Fibroblast of villous mesenchyme (primary cell): ENCODE results near the gene CHST13. TPM values are rescaled to one million over a fixed set of nuclear protein-coding genes. Genes with fewer than 3 reads are reported as not detected.
A peak's percentile ranks its signal among the peaks of the same experiment; 100 is the strongest.

Source experiments
- DNase-seq: peaks from one replicate; pipeline ENCODE4 v3.0.0-alpha.2; 2010; ENCODE audit warnings: low read depth
- H3K4me3 ChIP-seq: 2 replicates; pipeline ENCODE4 v1.5.1; 2011; ENCODE audit warnings: low read depth, mild to moderate bottlenecking, low read length
- total RNA-seq: library from RNA; depleted of rRNA; stranded (reverse); fragments of >200 nt; gene quantifications from 2 replicates; pipeline ENCODE4 v1.2.3, GENCODE V29; 2012
- TF ChIP-seq, protein P1 (sequence below): IDR thresholded peaks from 2 replicates; pipeline ENCODE4 v1.5.1; 2012; ENCODE audit warnings: low read depth, mild to moderate bottlenecking, low read length; ENCODE audit not compliant: insufficient read depth

CHST13 gene
- total RNA-seq, 1 donor: not detected

DNA sequence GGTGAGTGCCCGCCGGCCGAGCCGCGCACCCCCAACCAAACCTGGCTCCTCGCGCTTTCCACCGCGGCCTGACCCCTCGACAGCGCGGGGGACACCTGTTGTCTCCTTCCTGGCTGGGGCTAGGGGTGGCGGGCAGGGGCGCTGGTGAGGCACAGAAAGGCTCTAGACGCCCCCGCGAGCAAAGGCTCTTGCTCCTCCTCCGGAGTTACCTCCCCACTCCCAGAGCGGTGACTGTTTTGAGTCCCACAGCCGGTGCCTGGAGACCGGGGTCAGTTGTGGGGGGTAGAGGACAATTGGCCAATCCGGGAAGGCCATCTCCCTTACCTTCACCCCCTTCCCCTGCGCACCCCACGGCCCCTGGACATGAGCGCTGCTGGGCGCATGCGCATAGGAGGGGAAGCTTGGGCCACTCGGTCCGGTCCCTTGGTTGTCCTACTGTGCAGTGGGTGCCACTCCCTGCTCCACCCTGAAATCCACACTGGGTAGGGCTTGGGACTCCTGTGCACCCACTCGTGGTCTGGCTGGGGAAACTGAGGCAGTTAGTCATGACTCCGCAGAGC is 554 bp downstream of the CHST13 start:
- TF ChIP-seq, protein P1, sequence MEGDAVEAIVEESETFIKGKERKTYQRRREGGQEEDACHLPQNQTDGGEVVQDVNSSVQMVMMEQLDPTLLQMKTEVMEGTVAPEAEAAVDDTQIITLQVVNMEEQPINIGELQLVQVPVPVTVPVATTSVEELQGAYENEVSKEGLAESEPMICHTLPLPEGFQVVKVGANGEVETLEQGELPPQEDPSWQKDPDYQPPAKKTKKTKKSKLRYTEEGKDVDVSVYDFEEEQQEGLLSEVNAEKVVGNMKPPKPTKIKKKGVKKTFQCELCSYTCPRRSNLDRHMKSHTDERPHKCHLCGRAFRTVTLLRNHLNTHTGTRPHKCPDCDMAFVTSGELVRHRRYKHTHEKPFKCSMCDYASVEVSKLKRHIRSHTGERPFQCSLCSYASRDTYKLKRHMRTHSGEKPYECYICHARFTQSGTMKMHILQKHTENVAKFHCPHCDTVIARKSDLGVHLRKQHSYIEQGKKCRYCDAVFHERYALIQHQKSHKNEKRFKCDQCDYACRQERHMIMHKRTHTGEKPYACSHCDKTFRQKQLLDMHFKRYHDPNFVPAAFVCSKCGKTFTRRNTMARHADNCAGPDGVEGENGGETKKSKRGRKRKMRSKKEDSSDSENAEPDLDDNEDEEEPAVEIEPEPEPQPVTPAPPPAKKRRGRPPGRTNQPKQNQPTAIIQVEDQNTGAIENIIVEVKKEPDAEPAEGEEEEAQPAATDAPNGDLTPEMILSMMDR: no peak
- peak overlapping the region; percentile 48 for H3K4me3 ChIP-seq
- no peak for DNase-seq

DNA sequence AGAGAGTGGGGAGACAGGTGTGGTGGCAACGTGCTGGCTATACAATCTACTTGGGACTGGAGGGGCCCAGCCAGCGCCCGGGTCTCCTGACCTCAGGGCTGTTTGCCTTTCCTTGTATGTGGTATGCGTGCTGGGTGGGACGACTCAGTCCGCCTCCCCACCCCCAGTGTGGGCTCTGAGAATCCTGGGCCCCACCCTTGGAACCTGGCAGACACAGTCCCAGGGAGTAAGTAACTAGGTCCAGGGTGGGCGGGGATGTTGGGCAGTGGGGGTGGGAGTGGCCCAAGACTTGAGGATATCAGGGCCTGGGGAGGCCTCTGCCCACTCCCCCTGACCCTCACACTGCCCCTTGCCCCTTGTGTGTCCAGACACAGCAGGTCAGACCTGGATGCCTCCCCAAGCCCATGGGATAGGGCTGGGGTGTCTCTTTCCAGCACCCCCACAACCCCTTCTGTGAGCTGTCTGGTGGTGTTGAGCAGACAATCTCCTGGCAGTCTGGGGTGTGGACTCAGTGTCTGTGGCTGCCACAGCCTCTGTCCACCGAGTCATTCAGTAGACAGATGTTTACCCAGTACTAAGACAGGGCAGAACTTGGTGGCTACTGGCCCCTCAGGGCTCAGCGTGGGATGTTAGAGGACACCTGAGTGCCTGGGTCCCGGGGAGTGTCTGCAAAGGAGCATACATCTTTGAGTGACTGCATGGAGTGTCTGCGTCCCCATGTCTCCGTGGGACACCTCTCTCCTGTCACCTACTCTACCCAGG is 1.3 kb downstream of the CHST13 start:
- no peak overlapping the region for H3K4me3 ChIP-seq
- TF ChIP-seq, protein P1: no peak
- no peak for DNase-seq

DNA sequence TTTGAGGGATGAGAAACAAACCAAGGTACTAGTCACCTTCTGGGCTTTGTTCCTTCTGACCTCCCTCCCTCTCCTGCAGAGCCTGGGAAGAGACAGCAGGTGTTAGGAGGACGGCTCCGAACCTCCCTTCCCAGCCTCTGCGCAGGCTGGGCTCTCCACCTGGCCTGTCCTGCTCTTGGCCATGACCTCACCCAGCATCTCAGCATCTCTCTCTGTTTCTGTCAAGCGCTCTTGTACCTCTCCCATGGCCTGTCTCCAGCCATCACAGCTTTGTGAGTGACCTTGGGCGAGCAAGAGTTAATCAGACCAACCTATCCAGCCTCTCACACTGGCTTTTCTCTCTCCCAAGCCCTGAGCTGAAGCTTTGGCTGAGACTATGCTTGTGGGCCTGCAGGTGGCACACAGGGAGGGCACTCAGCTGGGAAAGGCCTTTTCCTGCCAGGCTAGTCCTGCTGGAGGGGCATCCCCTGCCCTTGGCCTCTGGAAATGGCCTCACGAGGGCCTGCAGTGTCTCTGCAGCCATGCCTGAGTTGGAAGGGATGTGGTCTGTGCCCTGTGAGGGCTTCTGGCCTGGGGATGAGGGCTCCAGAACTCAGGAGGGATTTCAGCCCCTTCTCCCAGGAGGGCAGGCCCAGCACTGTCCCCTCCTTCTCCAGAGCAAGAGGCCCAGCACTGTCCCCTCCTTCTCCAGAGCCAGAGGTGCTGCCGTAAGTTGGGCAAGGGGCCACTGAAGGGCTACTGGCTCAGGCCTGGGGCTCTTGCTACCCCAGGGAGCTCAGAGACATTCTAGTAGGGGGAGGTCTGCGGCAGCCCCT is 2.1 kb downstream of the CHST13 start:
- H3K4me3 ChIP-seq: no peak overlapping the region
- DNase-seq: no peak
- TF ChIP-seq, protein P1: no peak

DNA sequence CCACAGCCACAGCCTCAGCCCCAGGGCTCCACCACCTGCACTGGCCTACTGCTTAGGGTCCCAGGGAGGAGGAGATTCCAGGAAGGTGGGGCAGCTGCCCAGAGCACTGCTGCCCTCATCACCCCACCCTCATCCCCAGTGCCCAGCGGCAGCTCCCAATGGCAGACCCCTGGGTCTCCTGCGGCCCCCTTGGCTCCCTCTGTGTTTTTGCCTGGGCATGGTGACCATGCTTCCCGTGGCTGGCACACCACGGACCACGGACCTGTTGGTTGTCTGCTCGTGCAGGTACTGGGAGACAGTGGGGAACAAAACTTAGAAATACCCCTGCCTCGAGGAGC is 2.7 kb downstream of the CHST13 start:
- DNase-seq: no peak
- TF ChIP-seq, protein P1: no peak
- H3K4me3 ChIP-seq: no peak overlapping the region

DNA sequence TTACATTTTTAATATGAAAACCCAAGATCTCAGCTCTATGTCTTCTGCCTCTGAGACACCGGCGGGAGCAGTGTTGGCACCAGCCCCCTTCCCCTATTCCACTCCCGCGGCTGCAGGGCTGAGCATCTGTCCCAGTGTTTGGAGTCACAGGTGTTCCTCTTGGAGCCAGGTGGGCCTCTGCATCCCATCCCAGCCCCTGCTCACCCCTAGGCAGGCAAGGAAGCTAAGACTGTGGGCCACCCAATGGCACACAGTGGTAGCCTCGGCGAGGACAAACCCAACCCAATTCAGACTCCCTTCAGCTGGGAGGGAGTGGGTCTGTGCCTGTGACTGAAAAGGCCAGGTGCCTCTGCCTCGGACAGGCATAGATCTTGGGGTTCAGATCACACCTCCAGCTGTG is 3.1 kb downstream of the CHST13 start:
- DNase-seq: no peak
- TF ChIP-seq, protein P1: no peak
- no peak overlapping the region for H3K4me3 ChIP-seq

DNA sequence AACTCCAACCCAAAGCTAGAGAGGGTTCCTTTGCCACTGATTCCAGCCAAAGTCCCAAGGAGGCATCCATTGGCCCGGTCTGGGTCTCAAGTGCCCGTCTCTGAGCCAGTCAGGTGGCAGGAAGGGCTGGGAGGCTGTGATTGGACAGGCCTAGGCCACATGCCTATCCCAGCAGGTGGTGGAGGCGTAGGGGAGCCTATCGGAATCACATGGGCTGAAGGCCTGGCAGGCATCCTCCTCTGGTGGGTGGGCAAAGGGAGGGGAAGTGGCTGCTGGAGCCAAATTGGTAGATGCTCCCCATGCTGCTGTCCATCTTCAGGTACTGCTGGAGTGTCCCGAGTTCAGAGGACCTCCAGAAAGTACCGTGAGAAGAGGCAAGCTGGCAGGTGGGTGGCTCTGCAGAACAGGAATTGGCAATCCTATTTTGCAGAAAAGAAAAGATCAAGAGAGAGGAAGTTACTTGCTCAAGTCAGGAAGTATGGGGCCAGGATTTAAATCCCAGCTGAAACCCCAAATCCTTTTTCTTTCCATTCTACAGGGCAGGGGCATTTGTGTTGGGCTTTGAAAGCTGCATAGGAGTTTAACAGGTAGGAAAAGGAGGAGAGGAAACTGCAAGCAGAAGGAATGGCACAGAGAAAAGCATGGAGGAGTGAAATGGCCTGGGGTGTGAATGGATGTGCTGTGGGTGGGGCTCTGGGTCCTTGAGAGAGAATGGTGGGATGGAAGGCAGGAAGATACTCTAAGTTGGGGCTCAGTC is 3.7 kb downstream of the CHST13 start:
- H3K4me3 ChIP-seq: no peak overlapping the region
- no peak for DNase-seq
- TF ChIP-seq, protein P1: no peak
